Placental epithelial cell (primary cell): Measurements from ENCODE around the gene IFI35. TPM values are rescaled to one million over a fixed set of nuclear protein-coding genes. Genes with fewer than 3 reads are reported as not detected.

Experiments
- small RNA-seq: library from RNA; depleted of rRNA; stranded (forward); fragments of <200 nt; gene quantifications from one replicate; pipeline ENCODE3, GENCODE V24; 2012
- total RNA-seq: library from RNA; depleted of rRNA; stranded (reverse); fragments of >200 nt; gene quantifications from 2 replicates; pipeline ENCODE4 v1.2.3, GENCODE V29; 2012

IFI35 gene
- total RNA-seq: 8.2 and 8.5 TPM in 2 replicates

DNA sequence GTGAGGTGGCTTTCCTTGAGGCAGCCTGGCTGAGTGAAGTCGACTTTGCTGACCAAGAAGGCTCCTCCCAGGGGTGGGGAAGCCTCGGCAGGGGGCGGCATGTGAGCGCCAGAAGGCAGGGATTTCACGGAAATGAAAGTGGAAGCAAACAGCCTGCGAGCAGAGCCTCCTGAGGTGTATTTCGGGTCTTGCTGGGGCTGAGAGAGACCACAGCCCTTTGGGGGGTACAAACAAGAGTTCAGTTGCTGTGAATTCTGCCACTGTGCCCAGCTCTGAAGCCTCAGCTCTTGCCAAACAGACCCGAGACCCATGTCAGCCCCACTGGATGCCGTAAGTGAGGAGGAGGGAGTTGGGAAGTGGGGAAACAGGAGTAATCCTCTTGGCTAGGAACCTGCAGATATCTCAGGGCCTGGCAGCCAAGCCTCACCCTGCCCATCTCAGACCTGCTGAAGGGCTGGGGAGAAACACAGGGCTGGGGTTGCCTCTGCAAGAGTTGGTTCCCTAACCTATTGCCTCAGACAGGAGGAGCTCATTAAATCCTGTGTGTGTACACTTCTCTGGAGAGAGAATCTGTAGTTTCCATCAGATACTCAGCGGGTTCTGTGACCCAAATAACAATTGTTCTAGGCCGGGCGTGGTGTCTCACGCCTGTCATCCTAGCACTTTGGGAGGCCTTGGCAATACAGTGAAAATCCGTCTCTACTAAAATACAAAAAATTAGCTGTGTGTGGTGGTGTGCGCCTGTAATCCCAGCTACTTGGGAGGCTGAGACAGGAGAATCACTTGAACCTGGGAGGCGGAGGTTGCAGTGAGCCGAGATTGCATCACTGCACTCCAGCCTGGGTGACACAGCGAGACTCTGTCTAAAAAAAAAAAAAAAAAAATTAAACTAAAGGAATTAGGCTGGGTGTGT is at the start of gene IFI35:
IFI35 (plus strand) TSS at position 146 of the 913 bp plus-strand sequence; CDS start at position 310, 164 bp downstream.

GRCh38 chr17:42964161-42964932 is 42.2 kb upstream of the IFI35 start, which contains the start of gene AARSD1:
TSS of gene AARSD1 (minus strand) at chr17:42964454. CDS start at chr17:42964440, 14 bp downstream.

DNA sequence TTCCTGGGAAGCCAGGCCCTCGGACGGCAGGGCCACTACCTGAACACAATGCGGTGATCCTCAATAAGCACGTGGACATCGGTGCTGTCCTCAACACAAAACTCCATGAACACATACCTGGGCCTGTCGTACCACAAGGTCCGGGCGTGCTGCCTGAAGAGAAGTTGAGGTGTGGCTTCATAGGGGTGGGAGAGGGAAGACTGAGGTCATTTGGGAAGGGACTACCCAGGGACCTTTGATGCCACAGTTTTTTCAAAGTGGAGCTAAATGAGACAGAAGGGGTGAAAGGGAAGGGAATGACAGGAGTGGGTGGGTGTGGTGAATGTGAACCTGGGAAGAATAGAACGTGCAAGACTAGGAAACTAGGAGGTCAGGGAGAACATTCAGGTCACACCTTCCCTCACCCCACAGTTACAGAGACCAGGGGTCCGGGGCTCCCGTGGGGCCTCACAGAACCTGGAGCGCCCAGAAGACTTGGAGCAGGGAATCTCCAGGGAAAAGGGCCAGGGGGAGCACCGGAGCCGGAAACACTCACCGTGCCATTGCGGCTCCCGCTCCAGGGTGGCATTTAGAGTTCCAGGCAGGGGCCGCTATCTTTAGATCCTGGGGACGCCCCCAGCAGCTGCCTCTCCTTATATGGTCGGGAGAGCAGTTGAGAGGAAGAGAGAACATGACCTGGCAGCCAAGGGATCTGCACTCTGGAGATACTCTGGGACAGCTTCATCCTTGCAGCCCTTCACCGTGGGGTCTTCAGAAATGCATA is 26.9 kb upstream of the IFI35 start, which contains the start of gene PTGES3L:
PTGES3L (minus strand) TSS at position 570 of the 763 bp plus-strand sequence; CDS start at position 543, 27 bp downstream.

GRCh38 chr17:42980274-42980765 is 26.3 kb upstream of the IFI35 start, which contains the start of gene RUNDC1:
TSS of gene RUNDC1 (plus strand) at chr17:42980565. CDS start at chr17:42980577, 12 bp downstream.

DNA sequence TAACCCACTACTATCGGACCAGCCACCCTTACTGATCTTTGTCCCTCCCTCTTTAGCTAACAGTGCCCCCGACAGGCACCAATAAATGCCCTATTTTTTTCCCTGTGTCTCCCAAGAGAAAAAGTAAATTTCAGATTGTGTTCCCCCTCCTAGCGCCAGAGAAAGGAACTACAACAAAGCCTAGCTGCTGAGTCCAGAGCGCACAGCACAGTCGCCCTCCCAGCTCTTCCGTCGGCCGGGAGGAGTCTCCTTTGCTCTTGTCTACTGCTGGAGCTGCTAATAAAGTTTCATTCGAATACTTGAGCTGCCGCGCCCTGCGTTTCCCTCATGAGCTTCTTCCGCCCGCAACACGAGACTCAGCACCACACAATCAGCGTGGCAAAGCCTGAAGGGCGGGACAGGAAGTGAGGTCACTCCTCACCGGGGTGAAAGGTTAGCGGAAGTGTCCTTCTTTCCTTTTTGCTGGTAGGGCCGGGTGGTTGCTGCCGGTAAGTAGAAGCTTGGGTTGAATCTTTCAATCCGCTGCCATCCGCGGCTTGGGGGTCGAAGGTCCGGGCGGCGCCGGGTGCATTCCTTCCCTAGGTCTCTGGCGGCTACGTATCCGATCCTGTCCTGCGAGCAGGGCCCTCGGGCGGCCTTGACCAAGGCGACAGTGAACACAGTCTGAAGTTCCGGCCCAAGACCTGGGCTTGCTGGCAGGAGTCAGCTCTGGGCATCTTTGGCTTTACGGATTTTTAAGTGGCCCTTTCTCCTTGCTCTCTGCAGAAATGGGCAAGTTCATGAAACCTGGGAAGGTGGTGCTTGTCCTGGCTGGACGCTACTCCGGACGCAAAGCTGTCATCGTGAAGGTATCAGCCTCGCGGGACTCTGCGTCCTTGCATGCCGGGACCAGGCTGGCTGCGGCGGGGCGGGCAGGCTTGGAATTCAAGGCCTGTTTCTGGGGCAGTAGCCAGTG is 8.3 kb upstream of the IFI35 start, which contains the start of gene RPL27:
RPL27 (plus strand) TSS at position 436 of the 955 bp plus-strand sequence; CDS start at position 768, 332 bp downstream.

DNA sequence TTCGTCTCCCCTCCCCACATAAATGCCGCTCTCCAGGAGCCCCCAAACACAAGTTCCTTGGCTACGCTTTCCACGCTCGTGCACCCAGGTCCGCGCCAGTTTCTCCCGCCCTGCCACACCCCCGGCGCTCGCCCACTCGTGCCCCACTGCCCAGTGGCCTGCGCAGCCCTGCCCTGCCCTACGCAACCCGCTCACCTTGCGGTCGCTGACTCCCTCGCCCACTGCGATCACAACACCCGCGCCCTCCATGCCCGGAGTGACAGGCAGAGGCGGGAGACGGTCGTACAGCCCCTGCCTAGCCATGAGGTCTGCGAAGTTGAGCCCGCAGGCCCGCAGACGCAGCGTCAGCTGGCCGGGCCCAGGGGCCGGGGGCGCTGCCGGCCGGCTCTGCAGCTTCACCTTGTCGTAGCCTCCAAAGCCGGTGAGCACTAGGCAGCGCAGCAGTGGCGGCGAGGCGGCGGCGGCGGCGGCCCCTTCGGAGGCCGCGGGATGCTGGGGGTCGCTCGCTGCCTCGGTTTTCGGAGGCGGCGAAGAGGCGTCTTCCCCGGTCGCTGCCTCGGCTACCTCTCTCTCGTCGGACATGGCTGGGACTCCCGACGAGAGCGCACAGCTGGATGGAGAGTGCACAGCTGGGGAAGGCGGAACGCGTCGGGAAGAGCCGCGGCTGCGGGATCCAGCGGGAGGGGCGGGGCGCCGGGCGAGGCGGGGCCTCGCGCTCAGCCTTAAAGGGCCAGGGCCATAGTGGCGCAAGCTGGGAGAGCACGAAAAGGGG is 15.3 kb downstream of the IFI35 start, which contains the start of gene VAT1:
VAT1 (minus strand) TSS at position 645 of the 772 bp plus-strand sequence; CDS start at position 582, 63 bp downstream.

GRCh38 chr17:43024407-43025289 is 18.1 kb downstream of the IFI35 start, which contains the start of gene RND2:
TSS of gene RND2 (plus strand) at chr17:43025231. CDS start at chr17:43025348, 117 bp downstream.

Small RNA genes within 50 kb of the gene (small RNA-seq; reads per million reads assigned to genes)
- gene AARSD1: not detected

Other genes starting within 250 kb of the IFI35 start
- 0.79 TPM in 1 of 2 replicates, not detected in the other for gene RAMP2, start 245.6 kb upstream of the IFI35 start, total RNA-seq
- 58.5 and 77.0 TPM in 2 replicates for gene VPS25, start 233.3 kb upstream of the IFI35 start, total RNA-seq
- 0.33 and 0.39 TPM in 2 replicates for gene WNK4, start 226.2 kb upstream of the IFI35 start, total RNA-seq
- 55.4 and 63.7 TPM in 2 replicates for gene COA3, start 208.1 kb upstream of the IFI35 start, total RNA-seq
- gene CNTD1, start 207.9 kb upstream of the IFI35 start, total RNA-seq: 0.79 TPM in 1 of 2 replicates, not detected in the other
- gene BECN1, start 182.5 kb upstream of the IFI35 start, total RNA-seq: 71.1 and 81.1 TPM in 2 replicates
- gene PSME3, start 173.4 kb upstream of the IFI35 start, total RNA-seq: 67.5 and 83.7 TPM in 2 replicates
- gene AOC2, start 162.2 kb upstream of the IFI35 start, total RNA-seq: 0.79 and 1.1 TPM in 2 replicates
- gene AOC3, start 155.6 kb upstream of the IFI35 start, total RNA-seq: under 0.01 TPM in 2 replicates
- gene G6PC1, start 106.0 kb upstream of the IFI35 start, total RNA-seq: not detected in 2 replicates
- gene AARSD1, start 42.3 kb upstream of the IFI35 start, total RNA-seq: 17.7 and 22.2 TPM in 2 replicates
- under 0.01 and 0.87 TPM in 2 replicates for gene PTGES3L, start 26.7 kb upstream of the IFI35 start, total RNA-seq
- gene RUNDC1, start 26.2 kb upstream of the IFI35 start, total RNA-seq: 9.8 and 10.4 TPM in 2 replicates
- 745 and 1,184 TPM in 2 replicates for gene RPL27, start 8.4 kb upstream of the IFI35 start, total RNA-seq
- gene VAT1, start 15.6 kb downstream of the IFI35 start, total RNA-seq: 77.5 and 82.8 TPM in 2 replicates
- gene RND2, start 18.4 kb downstream of the IFI35 start, total RNA-seq: under 0.01 and 0.33 TPM in 2 replicates
- 8.2 and 10.6 TPM in 2 replicates for gene BRCA1, start 118.6 kb downstream of the IFI35 start, total RNA-seq
- gene NBR1, start 164.4 kb downstream of the IFI35 start, total RNA-seq: 84.0 and 107 TPM in 2 replicates
- gene TMEM106A, start 205.1 kb downstream of the IFI35 start, total RNA-seq: 4.3 and 10.6 TPM in 2 replicates
- not detected in 2 replicates for gene CCDC200, start 221.8 kb downstream of the IFI35 start, total RNA-seq
- not detected in 2 replicates for gene RNU2-1, start 227.2 kb downstream of the IFI35 start, total RNA-seq